GM13976 (cell line): ENCODE measurements around the gene RAPGEF1.

Source experiments
- DNase-seq: peaks from one replicate; pipeline ENCODE4 v3.0.0; 2012; ENCODE audit warnings: low spot score
- in situ Hi-C: fragments of 300-500 bp; cut with MboI; formaldehyde crosslinking; loops from one replicate; pipeline ENCODE4 v1.12.0; 2022; ENCODE audit warnings: low sequenced_read_pairs, mixed read lengths, inconsistent platforms; ENCODE audit not compliant: unreplicated experiment
- TF ChIP-seq, protein P1 (sequence below): IDR thresholded peaks from 2 replicates; pipeline ENCODE4 v1.5.1; 2012; ENCODE audit warnings: borderline replicate concordance, mild to moderate bottlenecking; ENCODE audit not compliant: insufficient read depth; ENCODE audit errors: extremely low read depth, missing control alignments, control extremely low read depth

Gene RAPGEF1

DNA sequence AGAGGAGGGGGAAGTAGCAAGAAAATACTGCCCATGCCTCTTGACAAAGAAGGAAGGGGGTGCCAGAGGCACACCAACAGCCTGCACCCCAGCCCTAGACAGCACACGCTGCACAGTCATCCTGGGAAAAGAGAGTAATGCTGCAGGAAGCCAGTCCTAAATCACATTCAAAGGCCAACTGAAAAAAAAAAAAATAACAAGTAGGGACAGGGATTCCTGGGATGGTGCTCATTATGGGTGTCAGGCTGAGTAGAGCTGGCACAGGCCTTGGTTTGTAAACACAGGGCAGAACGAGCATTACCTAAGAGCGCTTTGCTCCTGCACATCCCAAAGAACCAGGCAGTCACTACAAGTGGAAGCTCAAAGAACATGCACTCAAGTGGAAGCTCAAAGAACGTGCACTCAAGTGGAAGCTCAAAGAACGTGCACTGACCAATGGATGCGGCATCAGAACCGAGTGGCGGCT is 7.8 kb downstream of the RAPGEF1 start:
- DNase-seq: no peak
- in situ Hi-C loops: loop anchor here (10.0 kb wide), 1 partner anchor 57 kb away; no protein-coding TSS in a partner anchor
- TF ChIP-seq, protein P1, sequence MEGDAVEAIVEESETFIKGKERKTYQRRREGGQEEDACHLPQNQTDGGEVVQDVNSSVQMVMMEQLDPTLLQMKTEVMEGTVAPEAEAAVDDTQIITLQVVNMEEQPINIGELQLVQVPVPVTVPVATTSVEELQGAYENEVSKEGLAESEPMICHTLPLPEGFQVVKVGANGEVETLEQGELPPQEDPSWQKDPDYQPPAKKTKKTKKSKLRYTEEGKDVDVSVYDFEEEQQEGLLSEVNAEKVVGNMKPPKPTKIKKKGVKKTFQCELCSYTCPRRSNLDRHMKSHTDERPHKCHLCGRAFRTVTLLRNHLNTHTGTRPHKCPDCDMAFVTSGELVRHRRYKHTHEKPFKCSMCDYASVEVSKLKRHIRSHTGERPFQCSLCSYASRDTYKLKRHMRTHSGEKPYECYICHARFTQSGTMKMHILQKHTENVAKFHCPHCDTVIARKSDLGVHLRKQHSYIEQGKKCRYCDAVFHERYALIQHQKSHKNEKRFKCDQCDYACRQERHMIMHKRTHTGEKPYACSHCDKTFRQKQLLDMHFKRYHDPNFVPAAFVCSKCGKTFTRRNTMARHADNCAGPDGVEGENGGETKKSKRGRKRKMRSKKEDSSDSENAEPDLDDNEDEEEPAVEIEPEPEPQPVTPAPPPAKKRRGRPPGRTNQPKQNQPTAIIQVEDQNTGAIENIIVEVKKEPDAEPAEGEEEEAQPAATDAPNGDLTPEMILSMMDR: peak; percentile 10

DNA sequence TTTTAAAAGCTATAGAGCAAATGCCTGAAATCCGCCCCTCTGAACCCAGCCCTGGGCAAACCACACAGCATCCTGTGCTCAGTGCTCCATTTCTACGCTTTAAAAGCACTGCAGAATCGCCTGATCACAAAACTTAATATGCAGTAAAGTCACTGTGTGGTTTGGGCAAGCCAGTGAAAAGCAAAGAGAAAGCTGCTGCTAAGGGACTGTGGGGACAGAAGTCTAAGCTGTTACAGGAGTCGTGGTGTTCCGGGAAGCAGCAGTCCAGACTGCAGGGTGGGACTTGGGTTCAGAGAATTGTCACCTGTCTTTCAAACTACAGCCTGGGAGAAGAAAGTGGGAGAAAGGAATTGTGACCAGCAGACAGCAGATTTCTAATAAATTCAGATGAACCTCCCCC is 8.2 kb downstream of the RAPGEF1 start:
- TF ChIP-seq, protein P1: no peak
- no peak for DNase-seq
- in situ Hi-C loops: loop anchor here (10.0 kb wide), 1 partner anchor 57 kb away; no protein-coding TSS in a partner anchor

DNA sequence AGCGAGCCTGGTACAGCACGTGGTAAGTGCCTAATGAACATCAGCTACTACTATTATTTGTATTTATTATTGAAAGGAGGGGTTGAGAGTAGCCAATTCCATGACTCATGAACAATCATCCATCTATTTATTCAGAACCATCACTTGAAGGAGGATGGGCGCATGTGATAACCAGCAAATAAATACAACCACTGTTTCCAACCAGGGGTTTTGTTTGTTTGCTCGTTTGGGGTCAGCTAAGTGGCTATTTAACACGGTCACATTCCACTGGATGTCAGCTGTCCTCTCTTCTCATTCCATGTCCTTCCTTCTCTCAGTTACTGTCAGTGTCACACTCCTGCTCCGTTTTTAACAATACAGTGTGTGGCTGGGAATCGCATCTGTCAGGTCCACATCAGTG is 8.6 kb downstream of the RAPGEF1 start:
- in situ Hi-C loops: loop anchor here (10.0 kb wide), 1 partner anchor 56 kb away; no protein-coding TSS in a partner anchor
- no peak for DNase-seq
- TF ChIP-seq, protein P1: no peak

DNA sequence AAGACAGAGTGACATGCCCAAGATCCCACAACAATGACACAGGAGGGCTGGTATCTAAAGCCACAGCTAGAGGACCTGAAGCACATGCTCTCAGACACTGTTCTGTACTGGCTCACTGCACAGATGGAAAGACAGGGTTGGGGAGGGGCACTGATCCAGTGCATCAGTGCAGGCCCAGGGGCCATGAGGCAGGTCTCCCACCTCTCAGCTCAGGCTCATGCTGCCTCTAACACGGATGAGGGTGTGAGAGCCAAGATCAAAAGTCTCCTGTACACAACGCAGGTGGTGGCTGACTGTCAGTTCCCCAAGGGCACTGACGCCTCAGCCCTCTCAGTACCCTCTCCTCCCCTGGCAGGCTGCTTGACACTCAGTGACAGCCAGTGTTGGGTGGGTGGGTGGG is 10.9 kb downstream of the RAPGEF1 start:
- TF ChIP-seq, protein P1: no peak
- in situ Hi-C loops: no loop called here
- no peak for DNase-seq

DNA sequence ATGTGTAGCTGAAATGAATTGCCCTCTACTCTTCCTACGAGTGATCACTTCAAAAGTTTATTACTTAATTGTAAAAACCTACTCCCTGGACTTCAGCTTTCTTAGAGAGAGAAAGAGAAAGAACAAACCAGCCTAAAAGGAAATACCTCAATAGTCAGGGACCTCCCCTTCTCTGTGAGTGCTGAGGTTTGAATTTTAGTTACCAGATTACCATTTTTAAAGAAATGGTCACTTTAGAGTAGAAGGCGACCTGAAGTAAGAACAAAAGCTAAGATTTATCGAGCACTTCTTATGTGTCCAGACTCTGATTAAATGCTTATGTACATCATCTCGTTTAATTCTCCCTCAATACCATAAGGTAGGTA is 11.3 kb downstream of the RAPGEF1 start:
- in situ Hi-C loops: no loop called here
- TF ChIP-seq, protein P1: no peak
- no peak for DNase-seq

DNA sequence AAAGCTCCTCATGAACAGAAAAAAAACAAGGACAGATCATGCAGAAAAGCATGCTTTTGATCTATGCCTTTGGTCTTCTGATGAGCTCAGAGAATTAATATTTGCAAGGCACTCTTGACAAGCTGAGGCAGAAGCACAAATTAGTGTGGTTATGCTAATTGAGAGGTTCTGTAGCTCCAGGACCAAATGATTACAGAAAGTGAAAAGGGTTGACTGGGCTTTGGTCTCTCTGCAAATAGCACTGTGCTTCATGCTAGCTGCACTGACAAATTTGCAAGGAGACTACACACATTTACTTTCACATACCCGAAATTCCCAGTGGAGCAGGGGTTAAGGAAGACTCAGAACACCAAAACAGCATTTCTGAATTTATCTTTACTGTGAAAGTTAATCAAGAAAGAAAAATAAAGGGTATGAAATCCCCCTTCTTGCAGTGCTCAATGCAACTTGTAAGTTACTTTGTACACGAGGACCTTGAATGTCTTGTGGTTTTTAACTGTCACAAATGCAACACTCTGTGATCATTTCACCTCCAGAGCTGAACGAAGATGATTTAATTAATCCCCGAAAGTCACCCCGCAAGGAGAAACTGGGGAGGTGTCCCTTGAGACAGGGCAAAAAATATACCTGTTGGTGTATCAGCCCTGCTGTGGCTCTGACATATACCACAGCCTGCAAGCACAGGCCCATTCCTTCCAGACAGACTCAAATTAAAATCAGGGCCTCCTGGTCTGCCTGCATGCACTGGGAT is 11.9 kb downstream of the RAPGEF1 start:
- no peak for DNase-seq
- TF ChIP-seq, protein P1: no peak
- in situ Hi-C loops: no loop called here

DNA sequence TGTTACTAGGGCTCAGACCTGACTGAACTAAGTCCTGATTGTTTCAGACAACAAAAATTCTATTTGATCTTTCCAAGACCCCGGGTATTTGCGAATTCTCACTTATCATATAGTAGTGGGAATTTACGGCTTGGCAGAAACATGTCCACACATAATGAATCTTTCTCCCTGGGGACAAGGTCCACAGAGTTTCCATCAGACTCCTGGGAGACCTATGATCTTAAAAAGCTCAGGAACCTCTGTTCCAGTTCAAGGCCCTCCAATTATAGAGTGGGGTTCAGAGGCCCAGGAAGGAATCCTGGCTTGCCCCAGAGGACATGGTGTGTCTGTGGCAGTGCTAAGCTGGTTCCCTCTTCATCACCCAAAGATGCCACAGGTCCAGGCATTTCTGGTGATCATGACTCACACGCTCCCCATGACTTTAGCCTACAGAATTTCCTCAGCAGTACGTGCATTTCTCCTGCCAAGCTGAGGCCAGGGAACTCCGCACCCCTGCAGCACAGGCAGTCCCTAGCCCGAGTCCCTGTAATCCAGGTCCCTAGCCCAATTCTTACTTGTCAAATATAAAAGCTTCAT is 12.6 kb downstream of the RAPGEF1 start:
- TF ChIP-seq, protein P1: no peak
- no peak for DNase-seq
- in situ Hi-C loops: no loop called here
